Activated CD4-positive, alpha-beta T cell treated with anti-CD3 and anti-CD28 coated beads, Interleukin-2, amount 50 U/mL, for 48 hours (primary cell): Measurements from ENCODE around the gene ASF1A.

Source experiments
- DNase-seq, 2 experiments: peaks; one replicate each; pipeline ENCODE4 v3.0.0-alpha.2; 2020

The ASF1A gene

GRCh38 chr6:118882314-118882905, 11.5 kb upstream of the ASF1A start:
- no peak for DNase-seq

DNA sequence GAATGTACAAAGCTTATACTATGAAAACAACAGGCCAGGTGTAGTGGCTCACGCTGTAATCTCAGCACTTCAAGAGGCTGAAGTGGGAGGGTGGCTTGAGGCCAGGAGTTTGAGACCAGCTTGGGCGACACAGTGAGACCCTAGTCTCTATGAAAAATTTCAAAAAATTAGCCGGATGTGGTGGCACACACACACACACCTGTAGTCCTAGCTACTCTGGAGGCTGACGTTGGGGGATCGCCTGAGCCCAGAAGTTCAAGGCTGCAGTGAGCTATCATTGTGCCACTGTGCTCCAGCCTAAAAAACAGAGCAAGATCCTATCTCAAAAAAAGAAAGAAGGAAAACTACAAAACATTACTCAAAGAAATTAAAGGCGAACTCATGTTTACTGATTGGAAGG, 7.3 kb upstream of the ASF1A start:
- no peak for DNase-seq

GRCh38 chr6:118889163-118889562, 4.8 kb upstream of the ASF1A start:
- DNase-seq = no peak

DNA sequence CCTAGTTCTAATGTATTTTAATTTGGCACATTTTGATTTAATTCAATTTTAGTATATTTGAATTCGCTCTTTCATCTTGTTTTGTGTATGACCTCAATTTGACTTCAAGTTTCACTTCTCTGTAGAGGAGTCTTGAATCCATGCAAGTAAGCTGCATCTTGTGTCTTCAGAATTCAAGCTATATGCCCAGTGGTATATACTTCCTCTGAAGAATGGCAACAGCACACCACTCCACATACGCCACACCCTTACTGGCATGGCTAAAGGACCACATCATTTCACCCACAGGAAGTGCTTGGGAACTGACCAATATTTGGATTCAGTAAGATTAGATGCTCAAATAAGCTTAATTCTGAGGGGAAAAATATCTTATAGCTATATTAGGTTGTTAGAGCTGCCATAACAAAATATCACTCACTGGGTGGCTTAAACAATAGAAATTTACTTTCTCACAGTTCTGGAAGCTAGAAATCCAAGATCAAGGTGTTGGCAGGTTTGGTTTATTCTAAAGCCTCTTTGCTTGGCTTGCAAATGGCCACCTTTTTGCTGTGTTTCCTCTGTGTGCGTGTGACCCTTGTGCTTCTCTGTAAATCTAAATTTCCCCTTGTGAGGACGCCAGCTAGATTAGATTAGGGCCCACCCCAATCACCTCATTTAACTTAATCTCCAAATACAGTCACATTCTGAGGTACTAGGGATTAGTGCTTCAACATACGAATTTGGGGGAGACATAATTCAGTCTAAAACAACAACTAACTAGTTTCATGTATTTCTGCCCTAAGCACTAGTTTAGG, 2.8 kb upstream of the ASF1A start:
- no peak for DNase-seq

GRCh38 chr6:118892355-118892991, 1.5 kb upstream of the ASF1A start:
- DNase-seq = no peak

- peak; percentile 40 to 52 for DNase-seq
Observed at GRCh38 chr6:118893064-118893806, 717 bp upstream of the ASF1A start.

- DNase-seq = peak; percentile 58 to 63
Observed at GRCh38 chr6:118894425-118895260, 691 bp downstream of the ASF1A start.

GRCh38 chr6:118895261-118895560, 1.3 kb downstream of the ASF1A start:
- no peak for DNase-seq

GRCh38 chr6:118895859-118896258, 1.9 kb downstream of the ASF1A start:
- no peak for DNase-seq

DNA sequence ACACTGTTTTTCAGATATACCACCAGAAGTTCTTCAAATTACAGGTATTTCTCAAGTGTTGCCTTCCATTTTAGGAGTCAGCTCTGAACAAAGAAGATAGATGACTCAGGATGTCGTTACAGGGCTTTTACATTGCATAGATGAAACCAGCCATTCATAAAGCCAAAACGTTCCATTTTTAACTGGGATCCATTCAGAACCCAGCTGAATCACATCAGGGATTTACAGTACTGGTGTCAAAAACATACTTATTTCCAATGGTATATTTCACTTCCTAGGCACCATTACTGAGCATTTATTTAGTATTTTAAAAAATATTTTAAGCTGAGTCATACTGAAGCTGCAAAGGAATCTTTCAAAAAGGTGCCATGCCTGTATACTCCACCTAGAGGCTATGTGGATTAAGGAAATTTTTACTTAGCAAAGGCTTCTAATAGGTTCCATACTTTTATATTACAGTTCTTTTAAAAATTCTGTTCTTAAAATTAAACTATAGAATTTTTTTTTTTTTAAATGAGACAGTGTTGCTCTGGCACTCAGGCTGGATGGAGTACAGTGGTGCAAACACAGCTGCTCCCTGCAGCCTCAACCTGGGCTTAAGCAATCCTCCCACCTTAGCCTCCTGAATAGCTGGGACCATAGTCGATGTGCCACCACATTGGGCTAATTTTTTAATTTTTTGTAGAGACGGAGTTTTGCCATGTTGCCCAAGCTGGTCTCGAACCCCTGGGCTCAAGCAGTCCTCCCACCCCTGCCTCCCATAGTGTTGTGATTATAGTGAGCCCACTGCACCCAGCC, 2.6 kb downstream of the ASF1A start:
- DNase-seq = no peak

DNA sequence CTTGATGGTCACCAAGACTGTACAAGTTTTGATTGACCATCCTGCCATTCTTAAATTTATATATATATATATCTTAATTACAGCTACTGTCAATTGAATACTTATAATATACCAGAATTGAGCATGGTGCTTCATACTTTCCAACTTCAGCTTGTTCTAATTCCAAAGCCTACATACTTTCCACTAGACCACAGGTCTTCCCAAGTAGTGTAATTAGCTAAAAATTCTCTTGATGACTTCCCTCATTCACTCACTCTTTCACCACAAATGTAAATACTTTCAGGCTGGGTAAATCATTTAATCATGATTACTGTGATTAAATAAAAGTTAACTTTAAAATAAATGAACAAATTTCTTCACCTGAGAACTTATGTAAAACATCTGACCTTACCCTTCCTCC, 3.4 kb downstream of the ASF1A start:
- no peak for DNase-seq

- DNase-seq = no peak
Observed at GRCh38 chr6:118899948-118900347, 6.0 kb downstream of the ASF1A start.

- DNase-seq = no peak
Observed at GRCh38 chr6:118902726-118903125, 8.8 kb downstream of the ASF1A start.

GRCh38 chr6:118903138-118903537, 9.2 kb downstream of the ASF1A start:
- DNase-seq = no peak

DNA sequence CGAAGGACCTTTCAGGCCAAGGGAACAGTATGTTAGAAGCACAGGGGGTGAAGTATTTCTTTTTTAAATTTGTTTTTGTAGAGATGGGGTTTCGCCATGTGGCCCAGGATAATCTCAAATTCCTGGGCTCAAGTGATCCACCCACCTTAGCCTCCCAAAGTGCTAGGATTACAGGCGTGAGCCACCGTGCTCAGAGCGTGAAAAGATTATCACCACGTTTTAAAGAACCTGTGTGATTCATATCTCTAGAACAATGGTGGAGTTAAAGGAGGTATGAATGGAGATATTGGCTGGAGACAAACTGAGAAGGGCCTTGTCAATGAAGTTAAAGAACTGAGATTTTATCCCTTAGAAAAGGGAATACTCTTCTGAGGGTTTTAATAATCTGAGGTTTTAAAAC, 9.7 kb downstream of the ASF1A start:
- DNase-seq = no peak

DNA sequence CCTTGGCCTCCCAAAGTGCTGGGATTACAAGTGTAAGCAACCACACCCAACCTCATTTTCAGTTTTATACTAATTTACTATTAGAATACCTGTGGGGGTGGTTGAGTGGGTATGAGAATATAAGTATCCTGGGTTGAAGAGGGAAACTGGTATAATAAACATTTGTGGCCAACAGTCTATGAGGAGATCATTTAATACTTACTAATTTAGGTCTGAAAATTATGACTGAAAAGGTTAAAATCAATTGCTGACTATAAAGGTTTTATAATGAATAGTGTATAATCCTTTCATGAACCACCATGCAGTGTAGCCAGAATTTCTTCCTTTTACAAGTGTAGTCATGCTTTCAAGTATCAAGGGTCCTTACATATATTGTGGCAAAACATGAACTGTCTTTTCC, 11.1 kb downstream of the ASF1A start:
- DNase-seq = no peak

- no peak for DNase-seq
Observed at GRCh38 chr6:118905851-118906250, 11.9 kb downstream of the ASF1A start.

DNA sequence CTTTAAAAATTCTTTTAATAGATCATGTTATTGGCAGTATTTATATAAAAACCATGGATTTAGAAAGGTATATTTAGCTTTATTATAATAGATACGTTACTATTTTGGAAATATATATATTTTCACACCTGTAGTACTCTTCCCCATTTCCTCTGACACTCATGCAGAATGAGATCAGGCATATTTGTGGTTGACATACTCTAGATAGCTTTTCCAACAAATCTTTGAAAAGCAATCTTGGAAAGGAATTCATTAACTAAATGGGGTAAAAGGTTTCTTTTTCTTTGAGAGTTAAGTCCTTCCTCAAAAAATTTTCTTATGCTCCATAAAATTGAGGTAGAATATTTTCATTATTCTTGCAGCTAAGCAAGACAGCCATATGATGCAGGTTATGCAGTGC, 14.5 kb downstream of the ASF1A start:
- no peak for DNase-seq

GRCh38 chr6:118912646-118913045, 18.7 kb downstream of the ASF1A start:
- DNase-seq = no peak

DNA sequence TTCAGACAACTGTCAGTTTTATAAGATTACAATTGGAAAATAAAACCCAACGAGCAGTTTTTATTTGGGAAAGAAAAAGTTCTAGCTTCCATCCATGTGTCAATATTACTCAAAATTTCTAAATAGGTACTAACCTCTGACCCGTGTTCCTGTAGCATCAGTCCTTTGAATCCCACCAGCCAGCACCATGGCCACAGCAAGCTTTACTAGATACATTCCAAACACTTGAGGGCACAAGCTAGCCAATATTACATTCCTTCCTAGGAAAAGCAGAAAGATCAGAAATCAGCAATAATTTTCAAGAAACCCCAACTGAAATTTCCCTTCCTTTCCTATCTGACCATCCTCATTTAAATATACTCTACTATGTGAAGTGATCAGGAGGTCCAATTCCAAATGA, 19.2 kb downstream of the ASF1A start:
- no peak for DNase-seq

GRCh38 chr6:118914598-118914997, 20.6 kb downstream of the ASF1A start:
- no peak for DNase-seq
